Measurements from ENCODE around the gene HRH1.

The HRH1 gene

DNA sequence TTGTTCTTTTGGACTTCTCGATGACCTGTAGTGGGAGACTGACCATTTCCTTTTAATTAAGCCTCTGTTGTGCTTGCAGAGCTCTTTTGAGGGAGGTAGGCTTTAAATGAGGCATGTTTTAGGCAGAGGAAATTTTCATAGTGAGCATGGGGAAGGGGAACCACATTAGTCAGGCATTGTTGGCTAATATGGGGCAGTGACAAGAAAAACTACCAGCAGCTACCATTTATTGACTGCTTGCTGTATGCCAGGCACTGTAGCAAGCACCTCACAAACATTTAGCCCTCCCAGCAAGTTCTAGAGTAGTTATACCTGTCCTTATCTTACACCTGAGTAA lies 128.8 kb downstream of the HRH1 start:
- no peak for DNase-seq (ENCODE audit: low spot score)

DNA sequence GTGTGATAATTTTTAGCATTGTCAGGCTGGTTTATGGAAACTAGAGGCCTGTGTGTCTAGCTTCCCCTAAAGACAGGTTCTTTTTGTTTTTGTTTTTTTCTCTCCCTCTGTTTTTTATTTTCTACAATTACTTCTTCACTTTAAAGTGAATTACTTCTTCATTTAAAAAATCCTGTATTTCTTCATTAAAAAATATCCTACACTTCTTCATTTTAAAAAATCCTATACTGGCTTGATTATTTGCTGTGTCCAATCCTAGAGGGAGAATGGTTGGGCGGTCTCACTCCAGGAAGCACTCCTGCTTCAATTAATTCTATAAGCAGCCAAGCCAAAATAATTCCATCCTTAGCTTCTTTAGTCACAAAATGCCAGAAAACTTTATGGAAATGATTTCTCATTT lies 129.7 kb downstream of the HRH1 start:
- DNase-seq (ENCODE audit: low spot score): no peak

DNA sequence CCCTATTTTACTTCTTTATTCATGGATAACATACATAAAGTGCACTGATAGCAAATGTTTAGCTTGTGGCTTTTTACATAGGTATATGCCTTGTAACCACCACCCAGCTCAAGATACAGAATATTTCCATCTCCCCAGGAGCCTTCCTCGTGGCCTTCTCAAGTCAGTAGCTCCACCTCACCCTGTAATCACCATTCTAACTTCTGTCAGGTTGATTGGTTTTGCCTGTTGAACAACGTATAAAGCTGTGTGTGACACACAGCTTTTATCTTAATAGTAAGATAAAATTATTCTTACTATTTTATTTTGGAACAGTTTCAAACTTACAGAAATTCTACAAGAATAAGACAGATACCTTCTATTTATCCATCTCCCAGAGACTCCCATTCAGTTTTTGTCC lies 131.2 kb downstream of the HRH1 start:
- no peak for DNase-seq (ENCODE audit: low spot score)

DNA sequence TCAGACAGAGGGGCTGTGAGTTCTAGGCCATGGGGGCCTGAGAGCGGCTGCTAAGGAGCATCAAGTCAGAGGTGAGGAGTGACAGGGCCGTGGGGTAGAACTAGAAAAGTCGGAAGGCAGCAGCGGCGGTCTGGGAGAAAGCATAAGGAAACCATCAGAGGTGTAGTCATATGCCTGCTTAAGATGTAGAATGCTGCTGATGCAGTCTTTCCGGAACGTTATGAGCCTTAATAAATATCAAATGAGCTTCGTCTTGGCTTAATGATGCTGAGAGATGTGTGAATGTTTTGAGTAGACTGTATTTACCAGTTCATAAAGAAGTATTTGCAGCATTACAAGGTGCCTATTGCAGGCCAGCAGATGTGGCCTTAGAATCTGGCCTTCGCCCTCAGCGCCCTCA lies 133.1 kb downstream of the HRH1 start:
- no peak for DNase-seq (ENCODE audit: low spot score)

DNA sequence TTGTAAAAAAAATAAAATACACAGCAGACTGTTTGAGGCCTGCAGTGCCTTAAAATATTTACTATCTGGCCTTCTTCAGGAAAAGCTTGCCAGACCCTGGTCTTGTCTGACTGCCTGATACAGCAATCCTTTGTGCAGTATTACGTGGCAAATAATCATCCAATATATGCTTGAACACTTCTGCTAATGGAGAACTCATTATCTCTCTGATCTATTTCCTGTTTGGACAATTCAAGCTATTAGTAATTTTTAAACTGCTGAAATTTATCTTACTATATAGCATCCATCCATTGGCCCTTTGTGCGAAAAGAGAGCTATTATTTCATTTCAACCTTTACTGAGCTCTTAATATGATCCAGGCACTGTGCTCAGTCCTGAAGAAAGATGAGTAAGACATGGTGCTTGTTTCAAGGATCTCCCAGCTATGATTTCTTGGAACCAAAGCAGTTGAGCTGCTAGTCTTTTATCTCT lies 133.8 kb downstream of the HRH1 start:
- no peak for DNase-seq (ENCODE audit: low spot score)

DNA sequence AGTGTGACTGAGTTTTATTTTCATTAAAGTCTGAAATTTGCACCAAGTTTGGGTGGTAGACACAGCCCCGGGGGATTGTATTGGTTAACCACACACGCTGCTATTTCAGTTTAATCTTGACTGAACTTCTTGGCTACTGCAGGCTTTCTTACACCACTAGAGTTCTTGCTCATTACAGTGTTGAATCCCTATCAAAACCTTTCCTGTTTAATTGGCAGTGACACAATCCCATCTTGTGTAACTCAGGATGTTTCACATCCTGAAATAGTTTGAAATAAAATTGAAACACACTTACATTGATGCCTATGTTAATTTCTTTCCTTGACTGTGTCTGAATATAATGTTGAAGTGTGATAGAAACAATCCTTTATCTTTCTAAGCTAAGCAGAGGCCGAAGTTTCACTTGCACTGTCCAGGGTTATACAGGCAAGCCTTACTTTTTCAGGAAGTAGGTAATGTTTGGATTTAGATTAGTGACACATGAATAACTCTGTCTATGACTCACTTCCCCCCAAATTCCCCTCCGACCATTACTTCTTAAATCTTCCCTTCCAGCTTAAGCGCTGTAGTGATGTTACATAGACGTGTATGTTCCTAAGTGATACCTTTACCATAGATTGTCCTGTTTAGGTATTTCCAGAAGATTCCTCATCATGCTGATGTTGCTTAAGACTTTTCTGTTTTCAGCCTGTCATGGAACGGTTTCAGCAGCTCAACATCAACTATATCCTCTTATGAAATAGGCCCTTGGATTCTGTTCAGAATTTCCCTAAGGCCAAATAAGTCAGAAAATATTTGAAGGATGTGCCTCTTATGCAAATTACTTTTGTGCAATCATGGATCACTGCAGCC lies 134.7 kb downstream of the HRH1 start:
- no peak for DNase-seq (ENCODE audit: low spot score)

DNA sequence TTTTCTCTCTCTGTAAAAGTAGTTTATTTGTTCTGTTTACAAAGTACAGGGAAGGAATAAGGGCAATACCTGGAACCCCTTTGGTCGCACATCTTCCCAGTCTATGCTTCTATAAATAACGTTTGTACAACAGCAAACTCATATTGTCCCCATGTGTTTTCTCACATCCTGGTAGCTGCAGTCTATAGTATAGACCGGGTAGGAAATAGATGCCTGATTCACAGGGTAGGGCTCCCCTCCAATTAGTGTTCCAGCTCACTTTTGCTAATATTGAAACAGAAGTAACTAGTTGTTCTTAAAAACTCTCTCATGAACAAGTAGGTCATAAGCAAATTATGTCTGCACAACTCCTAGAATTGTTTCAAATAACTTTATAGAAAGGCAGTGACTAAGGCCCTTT lies 135.6 kb downstream of the HRH1 start:
- no peak for DNase-seq (ENCODE audit: low spot score)

DNA sequence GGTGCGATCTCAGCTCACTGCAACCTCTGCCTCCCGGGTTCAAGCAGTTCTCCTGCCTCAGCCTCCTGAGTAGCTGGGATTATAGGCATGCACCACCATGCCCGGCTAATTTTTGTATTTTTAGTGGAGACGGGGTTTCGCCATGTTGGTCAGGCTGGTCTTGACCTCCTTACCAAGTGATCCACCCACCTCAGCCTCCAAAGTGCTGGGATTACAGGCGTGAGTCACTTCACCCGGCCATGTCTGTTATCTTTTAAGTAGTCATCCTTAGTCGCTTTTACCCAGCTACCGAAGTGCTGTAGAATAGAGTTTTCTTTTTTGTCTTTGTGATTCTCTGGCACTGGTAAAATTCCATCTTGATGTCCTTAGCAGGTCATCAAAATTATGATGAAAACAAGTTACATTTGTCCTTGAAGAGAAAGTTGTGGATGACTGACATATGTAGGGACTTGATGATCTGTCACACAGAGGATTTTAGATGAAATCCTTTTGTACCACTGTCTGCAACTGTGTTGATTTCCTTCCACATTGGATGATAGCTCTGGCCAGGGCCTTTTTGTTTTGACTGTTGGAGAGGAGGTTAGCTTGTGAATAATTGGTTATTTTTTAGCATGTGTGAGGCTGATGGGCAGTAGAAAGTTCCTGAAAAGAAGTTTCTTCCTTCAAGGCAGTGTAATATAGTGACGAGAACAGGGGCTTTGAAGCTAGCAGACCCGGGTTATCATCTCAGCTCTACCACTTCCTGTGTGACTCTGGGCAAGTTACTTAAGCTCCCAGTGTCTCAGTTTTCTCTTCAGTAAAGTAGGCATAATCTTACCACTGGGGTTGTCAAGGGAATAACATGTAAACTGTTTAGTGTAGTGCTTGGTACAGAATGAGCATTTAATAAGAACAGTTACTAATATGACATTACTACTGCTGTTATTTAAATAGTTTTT lies 136.7 kb downstream of the HRH1 start:
- DNase-seq (ENCODE audit: low spot score): no peak

DNA sequence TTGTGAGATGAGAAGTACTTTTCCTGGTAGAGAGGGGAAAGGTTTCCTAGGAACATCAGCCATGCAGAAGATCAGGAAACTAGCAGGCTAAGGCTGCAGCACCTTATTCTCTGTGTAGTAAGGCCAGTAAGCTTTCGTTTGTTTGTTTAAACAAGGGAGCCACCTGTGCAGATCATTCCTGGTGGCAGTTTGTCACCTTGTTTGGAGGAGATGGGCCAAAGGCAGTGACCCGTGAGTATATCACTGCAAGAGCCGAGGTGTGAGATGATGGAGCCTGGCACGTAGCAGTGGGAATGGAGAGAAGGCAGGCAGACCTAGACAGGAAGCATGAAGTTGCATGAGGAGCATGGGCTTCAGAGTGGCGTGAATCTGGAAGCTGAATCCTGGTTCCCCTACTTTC lies 137.5 kb downstream of the HRH1 start:
- DNase-seq (ENCODE audit: low spot score): no peak

DNA sequence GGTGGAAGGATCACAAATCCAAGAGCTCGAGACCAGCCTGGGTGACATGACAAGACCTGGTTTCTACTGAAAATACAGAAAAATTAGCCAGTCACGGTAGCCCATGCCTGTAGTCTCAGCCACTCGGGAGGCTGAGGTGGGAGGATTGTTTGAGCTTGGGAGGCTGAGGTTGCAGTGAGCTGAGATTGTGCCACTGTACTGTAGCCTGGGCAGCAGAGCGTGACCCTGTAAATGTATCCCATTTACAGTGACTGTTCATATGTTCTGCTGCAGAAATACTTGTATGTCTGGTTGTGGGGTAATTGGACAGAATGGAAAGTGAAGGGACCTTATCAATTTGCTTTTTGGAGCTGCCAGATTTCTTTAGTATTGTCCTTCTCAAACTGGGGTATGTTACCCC lies 142.8 kb downstream of the HRH1 start:
- DNase-seq (ENCODE audit: low spot score): no peak

DNA sequence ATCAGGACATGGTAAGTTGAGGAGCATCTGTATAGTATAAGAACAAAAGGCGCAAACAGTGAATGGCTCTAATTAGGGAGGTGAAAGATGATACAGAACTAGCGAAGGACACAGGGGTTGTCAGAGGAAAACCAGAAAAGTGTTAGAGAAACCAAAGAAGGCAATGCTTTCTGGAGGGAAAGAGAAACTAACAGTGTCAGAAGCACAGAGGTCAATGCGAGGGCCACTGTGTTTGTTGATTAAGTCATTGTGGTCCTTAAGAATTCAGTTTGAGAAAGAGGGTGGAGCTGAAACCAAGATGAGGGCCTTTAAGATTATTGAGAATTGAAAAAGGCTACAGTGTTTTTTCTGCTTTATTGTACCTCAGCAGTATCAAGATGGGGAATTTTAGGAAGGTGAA lies 146.7 kb downstream of the HRH1 start:
- no peak for DNase-seq (ENCODE audit: low spot score)

DNA sequence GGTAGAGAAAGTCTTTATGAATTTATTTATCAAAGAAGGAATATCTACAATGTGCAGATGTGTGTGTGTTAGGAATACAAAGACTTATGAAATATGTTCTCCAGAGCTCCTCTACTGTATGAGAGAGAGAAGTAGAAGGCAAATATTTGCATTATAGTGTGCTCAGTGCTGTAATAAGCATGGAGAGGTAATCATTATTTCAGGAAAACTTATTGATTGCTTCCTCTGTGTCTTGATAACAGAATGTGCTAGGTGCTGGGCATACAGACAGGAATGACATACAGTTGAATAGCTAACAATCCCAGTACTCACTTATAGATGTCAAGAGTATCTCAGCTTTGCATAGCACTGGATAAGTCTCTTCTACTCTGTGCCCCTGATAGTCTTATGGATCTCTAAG lies 148.2 kb downstream of the HRH1 start:
- no peak for DNase-seq (ENCODE audit: low spot score)

DNA sequence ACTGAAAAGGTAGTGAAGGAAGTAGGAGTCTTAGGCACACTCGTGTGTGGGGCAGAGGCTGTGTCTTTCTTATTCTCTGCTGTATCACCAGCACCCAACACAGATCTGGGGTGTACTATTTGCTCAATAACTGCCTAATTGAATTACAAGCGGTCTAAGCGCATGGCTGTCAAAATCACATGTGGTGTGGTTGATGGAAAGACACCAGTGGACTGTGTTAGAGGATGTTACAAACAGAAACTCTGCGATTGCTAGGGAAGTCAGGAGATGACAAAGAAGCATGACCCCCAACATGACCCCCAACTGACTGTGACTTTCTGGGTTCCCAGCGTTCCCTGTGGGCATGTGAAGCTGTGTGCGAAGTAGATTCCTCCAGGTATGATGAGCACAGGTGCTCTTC lies 149.9 kb downstream of the HRH1 start:
- no peak for DNase-seq (ENCODE audit: low spot score)

DNA sequence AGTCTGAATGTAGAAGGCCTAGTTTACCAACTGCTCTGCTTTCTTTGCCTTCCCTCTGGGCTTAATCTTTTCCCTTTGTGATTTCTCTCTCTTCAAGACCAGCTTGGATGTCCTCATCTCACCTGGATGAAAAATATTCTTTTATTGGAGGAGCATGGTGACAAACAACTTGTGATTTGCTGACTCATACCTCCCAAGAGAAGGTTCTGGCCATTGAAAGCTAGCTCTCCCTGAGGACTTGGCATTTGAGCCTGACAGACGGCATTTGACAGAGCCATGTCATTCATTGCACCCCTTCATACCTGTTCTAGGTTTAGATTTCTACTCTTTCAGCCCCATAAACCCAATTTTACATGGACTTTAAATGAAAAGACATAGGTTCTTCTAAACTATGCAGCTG lies 151.2 kb downstream of the HRH1 start:
- DNase-seq (ENCODE audit: low spot score): no peak

DNA sequence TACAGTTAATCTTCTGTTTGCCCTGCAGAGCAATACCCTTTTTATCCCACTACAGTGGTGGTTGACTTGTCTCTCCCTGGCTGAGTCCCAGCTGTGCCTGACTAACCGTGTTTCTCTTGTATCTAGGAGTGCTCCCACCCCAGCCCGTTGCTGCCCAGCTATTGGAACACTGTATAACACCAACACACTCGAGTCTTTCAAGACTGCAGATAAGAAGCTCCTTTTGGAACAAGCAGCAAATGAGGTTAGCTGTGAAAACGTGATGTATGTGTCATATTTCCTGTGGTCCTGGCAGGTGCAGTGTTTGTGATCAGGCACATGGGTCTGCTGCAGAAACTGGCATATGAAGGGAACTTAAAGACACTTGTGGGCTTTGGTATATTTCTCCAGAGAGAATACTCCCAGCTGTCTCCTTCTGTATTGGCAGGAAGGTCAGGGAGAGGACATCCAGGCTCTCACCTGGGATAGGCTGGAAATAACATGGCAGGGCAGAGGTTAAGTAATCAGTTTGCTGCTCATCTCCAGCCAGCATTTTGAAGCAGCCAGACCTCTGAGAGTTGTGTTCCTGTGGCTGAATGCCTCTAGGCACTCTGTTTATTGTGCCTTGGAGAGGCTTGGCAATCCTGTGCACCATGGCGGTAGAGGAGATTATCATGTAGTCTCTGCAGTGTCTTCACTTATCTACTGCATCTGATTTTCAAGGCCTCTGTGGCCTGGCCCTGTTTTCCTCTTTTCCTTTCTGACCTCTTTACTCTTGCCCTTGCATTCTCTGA lies 152.7 kb downstream of the HRH1 start:
- DNase-seq (ENCODE audit: low spot score): no peak

DNA sequence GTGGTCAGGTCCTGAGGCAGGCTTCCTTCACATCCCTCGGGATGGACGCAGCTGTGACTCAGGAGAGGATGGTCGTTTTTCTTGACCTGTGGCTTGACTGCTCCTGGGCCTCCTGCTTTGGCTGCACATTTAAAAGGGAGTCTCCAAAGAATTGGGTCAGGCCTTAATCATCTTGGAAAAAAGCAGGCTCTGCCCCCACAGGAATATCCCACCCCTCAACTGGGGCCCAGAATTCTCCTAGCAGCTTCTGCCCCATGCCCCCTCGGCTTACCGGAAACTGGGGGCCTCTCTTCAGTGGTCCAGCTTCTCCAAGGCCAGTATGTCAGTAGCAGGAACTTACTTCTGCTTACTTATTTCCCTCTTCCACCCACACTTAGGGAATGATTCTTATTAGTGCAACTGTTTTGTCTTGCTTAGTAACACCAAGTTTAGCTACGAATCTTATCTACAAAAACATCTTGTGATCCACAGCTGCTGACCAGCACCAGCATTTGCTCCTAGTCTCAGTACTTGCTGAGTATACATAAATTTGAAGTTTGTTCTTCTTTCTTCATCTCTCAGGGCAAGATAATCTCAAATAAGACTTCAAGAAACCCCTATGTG lies 153.6 kb downstream of the HRH1 start:
- DNase-seq (ENCODE audit: low spot score): no peak

DNA sequence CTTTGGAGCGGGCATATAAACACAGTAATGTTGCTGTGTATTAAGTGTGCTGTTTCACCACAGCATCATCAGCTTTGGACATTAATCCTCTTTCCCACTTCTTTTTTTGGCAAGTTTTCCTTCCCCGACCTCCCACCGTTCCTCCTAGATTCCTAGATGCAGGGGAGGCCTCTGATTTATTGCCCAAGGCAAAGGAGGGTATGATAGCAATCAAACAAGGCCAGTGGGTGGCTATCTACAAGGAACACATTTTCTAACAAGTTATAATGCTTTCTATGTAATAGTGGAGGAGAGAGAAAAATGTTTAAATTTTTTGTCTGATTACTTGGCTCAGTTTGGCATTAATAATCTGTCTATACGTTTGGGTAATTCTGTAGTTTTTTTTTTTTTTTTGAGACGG lies 156.0 kb downstream of the HRH1 start:
- DNase-seq (ENCODE audit: low spot score): no peak

DNA sequence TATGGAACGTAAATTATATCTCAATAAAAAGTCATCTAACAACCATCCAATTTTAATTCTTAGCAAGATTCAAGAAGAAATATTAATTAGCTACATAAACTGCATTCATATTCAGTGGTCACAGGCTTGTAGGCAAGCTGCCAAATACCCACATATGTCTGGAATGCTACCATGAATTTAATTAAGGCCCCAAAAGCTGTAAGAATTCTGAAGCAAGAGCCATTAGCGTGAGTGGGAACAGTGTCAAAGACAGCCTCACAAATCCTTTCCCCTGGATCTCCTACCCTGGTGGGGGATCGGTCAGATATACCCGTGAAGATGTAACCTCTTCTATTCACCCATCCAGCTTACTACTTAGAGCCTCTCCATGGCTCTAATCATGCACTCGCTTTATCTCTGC lies 157.9 kb downstream of the HRH1 start:
- DNase-seq (ENCODE audit: low spot score): no peak

Data from COLO829 (cell line).